Smooth muscle cell (in vitro differentiated cells): ENCODE results near the gene CPPED1. TPM values are rescaled to one million over a fixed set of nuclear protein-coding genes. Genes with fewer than 3 reads are reported as not detected.
"Not testable (repeated sequence)": the region's sequence is repeated elsewhere in the genome, so short reads cannot be mapped to it uniquely, and the experiment has no call there.

Source experiments
- DNase-seq: peaks from one replicate; lab custom pipeline; 2025; ENCODE audit not compliant: unreplicated experiment; lab: John Stamatoyannopoulos, UW
- H2AFZ ChIP-seq: fragments of 200-600 bp; sonication (generic); 2 replicates; pipeline ENCODE4 v1.6.0; 2016; ENCODE audit warnings: antibody characterized with exemption, low read depth, mild to moderate bottlenecking
- H3F3A ChIP-seq: fragments of 200-600 bp; sonication (generic); 2 replicates; pipeline ENCODE4 v1.6.0; 2017; ENCODE audit warnings: antibody characterized with exemption, low read depth
- H3K27ac ChIP-seq: fragments of 200-600 bp; sonication (generic); 2 replicates; pipeline ENCODE4 v1.5.1; 2016; ENCODE audit warnings: low read depth, mild to moderate bottlenecking
- H3K27me3 ChIP-seq: fragments of 200-600 bp; sonication (generic); 2 replicates; pipeline ENCODE4 v1.6.1; 2016; ENCODE audit warnings: low read depth, mild to moderate bottlenecking
- H3K36me3 ChIP-seq: fragments of 200-600 bp; sonication (generic); 2 replicates; pipeline ENCODE4 v1.5.1; 2016; ENCODE audit warnings: low read depth
- H3K4me1 ChIP-seq: fragments of 200-600 bp; sonication (generic); 2 replicates; pipeline ENCODE4 v1.5.1; 2016; ENCODE audit warnings: low read depth
- H3K4me2 ChIP-seq: fragments of 200-600 bp; sonication (generic); 2 replicates; pipeline ENCODE4 v1.6.0; 2016; ENCODE audit warnings: mild to moderate bottlenecking
- H3K4me3 ChIP-seq: fragments of 200-600 bp; sonication (generic); 2 replicates; pipeline ENCODE4 v1.5.1; 2016; ENCODE audit warnings: mild to moderate bottlenecking
- H3K79me2 ChIP-seq: fragments of 200-600 bp; sonication (generic); 2 replicates; pipeline ENCODE4 v1.6.0; 2016; ENCODE audit warnings: low read depth, mild to moderate bottlenecking
- H3K9ac ChIP-seq: fragments of 200-600 bp; sonication (generic); 2 replicates; pipeline ENCODE4 v1.6.0; 2016; ENCODE audit warnings: low read depth
- H3K9me3 ChIP-seq: fragments of 200-600 bp; sonication (generic); replicated peaks from 2 replicates; pipeline ENCODE4 v1.5.1; 2016; ENCODE audit warnings: low read depth
- H4K20me1 ChIP-seq: fragments of 200-600 bp; sonication (generic); 2 replicates; pipeline ENCODE4 v1.6.0; 2016; ENCODE audit warnings: low read depth
- WGBS: methylation state at CpG from one replicate; pipeline ENCODE4 v1.1.7; 2016; ENCODE audit warnings: low lambda C conversion rate; 5-methylcytosine and 5-hydroxymethylcytosine counted together
- polyA plus RNA-seq: library from polyadenylated mRNA; unstranded; fragments of >200 nt; fragmentation: Nextera tagmentation; extraction: Ambion mirVana; gene quantifications from 2 replicates; pipeline ENCODE4 v1.2.1, GENCODE V29; 2016
- total RNA-seq: library from RNA; depleted of rRNA; stranded (reverse); fragments of >200 nt; gene quantifications from 2 replicates; pipeline ENCODE4 v1.2.3, GENCODE V29; 2014
- TF ChIP-seq, protein P1 (sequence below): fragments of 200-600 bp; sonication (generic); IDR thresholded peaks from 2 replicates; pipeline ENCODE4 v1.5.1; 2017; ENCODE audit warnings: borderline replicate concordance, mild to moderate bottlenecking, antibody characterized with exemption; ENCODE audit not compliant: insufficient read depth, poor library complexity, severe bottlenecking

CPPED1 gene
- total and polyA plus RNA-seq, 2 experiments from 2014 or later: 17.2 to 20.9 TPM

- whole genome bisulfite sequencing: 83% methylated on average over 9 of the region's 9 CpGs
- H3K27me3 ChIP-seq: no peaks in the 10 kb centered on the region
- no peak overlapping the region for H3K9ac ChIP-seq
- H3K4me3 ChIP-seq: no peak overlapping the region
- TF ChIP-seq, protein P1, sequence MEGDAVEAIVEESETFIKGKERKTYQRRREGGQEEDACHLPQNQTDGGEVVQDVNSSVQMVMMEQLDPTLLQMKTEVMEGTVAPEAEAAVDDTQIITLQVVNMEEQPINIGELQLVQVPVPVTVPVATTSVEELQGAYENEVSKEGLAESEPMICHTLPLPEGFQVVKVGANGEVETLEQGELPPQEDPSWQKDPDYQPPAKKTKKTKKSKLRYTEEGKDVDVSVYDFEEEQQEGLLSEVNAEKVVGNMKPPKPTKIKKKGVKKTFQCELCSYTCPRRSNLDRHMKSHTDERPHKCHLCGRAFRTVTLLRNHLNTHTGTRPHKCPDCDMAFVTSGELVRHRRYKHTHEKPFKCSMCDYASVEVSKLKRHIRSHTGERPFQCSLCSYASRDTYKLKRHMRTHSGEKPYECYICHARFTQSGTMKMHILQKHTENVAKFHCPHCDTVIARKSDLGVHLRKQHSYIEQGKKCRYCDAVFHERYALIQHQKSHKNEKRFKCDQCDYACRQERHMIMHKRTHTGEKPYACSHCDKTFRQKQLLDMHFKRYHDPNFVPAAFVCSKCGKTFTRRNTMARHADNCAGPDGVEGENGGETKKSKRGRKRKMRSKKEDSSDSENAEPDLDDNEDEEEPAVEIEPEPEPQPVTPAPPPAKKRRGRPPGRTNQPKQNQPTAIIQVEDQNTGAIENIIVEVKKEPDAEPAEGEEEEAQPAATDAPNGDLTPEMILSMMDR: no peak
- no peak overlapping the region for H2AFZ ChIP-seq
- no peaks in the 10 kb centered on the region for H3K36me3 ChIP-seq
- no peak overlapping the region for H3K27ac ChIP-seq
- H3K79me2 ChIP-seq: peaks cover 22% of the 10 kb centered on the region
- no peaks in the 10 kb centered on the region for H3K9me3 ChIP-seq
- DNase-seq: no peak
- H3K4me1 ChIP-seq: no peaks in the 10 kb centered on the region
- H4K20me1 ChIP-seq: no peaks in the 10 kb centered on the region
- H3K4me2 ChIP-seq: no peak overlapping the region
- no peaks in the 10 kb centered on the region for H3F3A ChIP-seq
These were observed 10.4 kb downstream of the CPPED1 start for GRCh38 chr16:12793120-12793864.

GRCh38 chr16:12792528-12792927 lies 11.2 kb downstream of the CPPED1 start:
- not testable (repeated sequence) for H3K9ac ChIP-seq, H3K36me3 ChIP-seq, H3K4me3 ChIP-seq, H3K27ac ChIP-seq, DNase-seq, H2AFZ ChIP-seq, H3F3A ChIP-seq, H3K27me3 ChIP-seq, H4K20me1 ChIP-seq, H3K4me2 ChIP-seq, H3K9me3 ChIP-seq, H3K4me1 ChIP-seq
- H3K79me2 ChIP-seq: peaks cover 22% of the 10 kb centered on the region
- 87% methylated on average over 5 of the region's 5 CpGs for WGBS

DNA sequence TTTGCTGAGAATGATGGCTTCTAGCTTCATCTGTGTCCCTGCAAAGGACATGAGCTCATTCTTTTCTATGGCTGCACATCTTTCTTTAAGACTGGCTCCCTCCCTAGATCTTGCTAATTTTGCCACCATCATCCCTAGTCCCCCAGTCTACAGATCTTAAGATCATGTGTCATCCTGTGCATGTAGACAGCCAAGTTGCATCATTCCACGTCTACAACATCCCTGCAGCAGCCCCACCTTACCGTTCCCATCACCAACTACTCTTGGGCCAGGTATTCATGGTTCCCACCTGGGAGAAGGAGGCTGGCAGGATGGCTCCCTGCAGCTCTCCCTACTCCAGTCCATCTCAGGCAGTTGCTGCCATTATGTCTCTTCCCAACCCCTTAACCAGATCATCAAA lies 12.3 kb downstream of the CPPED1 start:
- WGBS: 95% methylated on average over 2 of the region's 2 CpGs
- H4K20me1 ChIP-seq: no peaks in the 10 kb centered on the region
- H3F3A ChIP-seq: no peaks in the 10 kb centered on the region
- H3K79me2 ChIP-seq: peaks cover 26% of the 10 kb centered on the region
- no peak overlapping the region for H3K9ac ChIP-seq
- no peaks in the 10 kb centered on the region for H3K36me3 ChIP-seq
- H3K9me3 ChIP-seq: no peaks in the 10 kb centered on the region
- H3K4me2 ChIP-seq: no peak overlapping the region
- H3K27me3 ChIP-seq: no peaks in the 10 kb centered on the region
- DNase-seq: no peak
- H3K27ac ChIP-seq: no peak overlapping the region
- TF ChIP-seq, protein P1: no peak
- no peak overlapping the region for H3K4me3 ChIP-seq
- H3K4me1 ChIP-seq: no peaks in the 10 kb centered on the region
- H2AFZ ChIP-seq: no peak overlapping the region

- no peaks in the 10 kb centered on the region for H4K20me1 ChIP-seq
- H3K9me3 ChIP-seq: no peaks in the 10 kb centered on the region
- peaks cover 22% of the 10 kb centered on the region for H3K79me2 ChIP-seq
- H3K4me3 ChIP-seq: no peak overlapping the region
- H3F3A ChIP-seq: no peaks in the 10 kb centered on the region
- H3K9ac ChIP-seq: no peak overlapping the region
- no peaks in the 10 kb centered on the region for H3K4me1 ChIP-seq
- no peaks in the 10 kb centered on the region for H3K36me3 ChIP-seq
- 87% methylated on average over 7 of the region's 7 CpGs for WGBS
- TF ChIP-seq, protein P1: no peak
- DNase-seq: no peak
- H3K27me3 ChIP-seq: no peaks in the 10 kb centered on the region
- H3K4me2 ChIP-seq: no peak overlapping the region
- H3K27ac ChIP-seq: no peak overlapping the region
- H2AFZ ChIP-seq: no peak overlapping the region
These were observed 14.9 kb downstream of the CPPED1 start for GRCh38 chr16:12788758-12789157.
